Fibroblast of lung (primary cell): ENCODE results near the gene AFTPH.

Experiments
- CTCF ChIP-seq, 2 donors: IDR thresholded peaks in 1 of 2; conservative IDR thresholded peaks in 1 of 2; 1 replicate in 1 of 2; 2 replicates in 1 of 2; pipeline ENCODE4 v1.5.1; 2011 to 2012; ENCODE audit warnings: low read length in 2 of 2, control low read depth in 1 of 2, inconsistent platforms in 1 of 2, low read depth in 1 of 2, mild to moderate bottlenecking in 1 of 2
- EZH2 ChIP-seq: IDR thresholded peaks from 2 replicates; pipeline ENCODE4 v1.5.1; 2012; ENCODE audit warnings: low read length, control low read depth, mild to moderate bottlenecking; ENCODE audit errors: missing control alignments

- no peak for TF ChIP-seq CTCF (conservative IDR thresholded peaks at IDR 0.05 in 1 of 2, IDR thresholded peaks at IDR 0.05 in 1 of 2; ENCODE audit: low read depth in 1 of 2, low read length in 2 of 2)
- no peak for TF ChIP-seq EZH2
Observed at GRCh38 chr2:64601034-64601754, 77.1 kb downstream of the AFTPH start.
